Measurements from ENCODE around the gene IGFALS. TPM values are rescaled to one million over a fixed set of nuclear protein-coding genes. Genes with fewer than 3 reads are reported as not detected.
A peak's percentile ranks its signal among the peaks of the same experiment; 100 is the strongest.

IGFALS gene
- total RNA-seq, 4 donors from 2014 or later, result 0.35 TPM; not detected in 3

DNA sequence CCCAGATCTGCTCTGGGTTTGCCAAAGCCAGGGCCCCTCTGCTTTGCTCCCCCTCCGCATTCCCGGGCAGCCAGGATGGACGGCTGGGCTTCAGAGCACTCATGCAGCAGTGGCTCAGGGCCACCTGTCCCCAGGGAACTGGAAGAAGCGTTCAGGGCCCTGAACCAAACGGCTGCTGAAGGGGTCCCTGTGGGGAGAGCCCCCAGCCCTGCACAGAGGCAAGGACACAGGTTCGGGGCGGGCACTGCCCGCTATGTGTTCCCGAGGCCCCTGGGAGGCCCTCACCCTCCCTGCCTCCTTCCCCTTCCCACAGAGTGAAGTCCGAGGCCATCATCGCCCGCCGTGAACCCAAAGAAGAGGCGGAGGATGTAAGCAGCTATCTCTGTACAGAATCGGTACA, 32.6 kb downstream of the IGFALS start:
- Histone ChIP-seq H3K4me3 (no peak overlapping the region), H3K36me3 (peaks cover 0 to 69% (median 0%) of the 10 kb centered on the region in 3 donors), H3K4me1 (peaks cover 0 to 9% (median 3%) of the 10 kb centered on the region in 4 donors), H3K27ac (no peak overlapping the region), H3K27me3 (no peaks in the 10 kb centered on the region), H3K9me3 (no peaks in the 10 kb centered on the region)
- TF ChIP-seq, protein P1, sequence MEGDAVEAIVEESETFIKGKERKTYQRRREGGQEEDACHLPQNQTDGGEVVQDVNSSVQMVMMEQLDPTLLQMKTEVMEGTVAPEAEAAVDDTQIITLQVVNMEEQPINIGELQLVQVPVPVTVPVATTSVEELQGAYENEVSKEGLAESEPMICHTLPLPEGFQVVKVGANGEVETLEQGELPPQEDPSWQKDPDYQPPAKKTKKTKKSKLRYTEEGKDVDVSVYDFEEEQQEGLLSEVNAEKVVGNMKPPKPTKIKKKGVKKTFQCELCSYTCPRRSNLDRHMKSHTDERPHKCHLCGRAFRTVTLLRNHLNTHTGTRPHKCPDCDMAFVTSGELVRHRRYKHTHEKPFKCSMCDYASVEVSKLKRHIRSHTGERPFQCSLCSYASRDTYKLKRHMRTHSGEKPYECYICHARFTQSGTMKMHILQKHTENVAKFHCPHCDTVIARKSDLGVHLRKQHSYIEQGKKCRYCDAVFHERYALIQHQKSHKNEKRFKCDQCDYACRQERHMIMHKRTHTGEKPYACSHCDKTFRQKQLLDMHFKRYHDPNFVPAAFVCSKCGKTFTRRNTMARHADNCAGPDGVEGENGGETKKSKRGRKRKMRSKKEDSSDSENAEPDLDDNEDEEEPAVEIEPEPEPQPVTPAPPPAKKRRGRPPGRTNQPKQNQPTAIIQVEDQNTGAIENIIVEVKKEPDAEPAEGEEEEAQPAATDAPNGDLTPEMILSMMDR (IDR thresholded peaks at IDR 0.05), result no peak
- TF ChIP-seq POLR2A (IDR thresholded peaks at IDR 0.05), result no peak
- DNase-seq, result no peak

DNA sequence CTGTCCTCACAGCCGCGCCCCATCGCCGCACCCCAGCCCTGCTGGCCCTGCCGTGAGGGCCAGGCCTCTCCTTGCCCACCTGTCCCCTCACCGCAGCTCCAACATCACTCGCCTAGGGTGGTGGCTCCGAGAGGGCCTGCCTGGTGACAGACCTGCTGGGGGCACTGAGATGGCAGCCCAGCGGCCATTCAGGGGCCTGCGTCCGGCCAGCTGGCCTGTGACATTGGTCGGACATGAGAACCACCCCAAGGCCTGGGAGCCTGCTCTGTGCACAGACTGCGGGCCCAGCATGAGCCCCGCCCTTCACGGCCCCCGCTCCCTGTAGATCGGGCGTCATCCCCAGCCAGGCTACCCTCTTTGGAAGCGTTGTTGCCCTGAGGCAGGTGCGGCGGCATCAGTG, 34.0 kb downstream of the IGFALS start:
- no peak for TF ChIP-seq POLR2A (IDR thresholded peaks at IDR 0.05)
- TF ChIP-seq, protein P1 (IDR thresholded peaks at IDR 0.05), result no peak
- Histone ChIP-seq H3K9me3 (no peaks in the 10 kb centered on the region), H3K27ac (no peak overlapping the region), H3K4me1 (peaks cover 0 to 9% (median 3%) of the 10 kb centered on the region in 4 donors), H3K4me3 (no peak overlapping the region), H3K36me3 (peaks cover 0 to 59% (median 0%) of the 10 kb centered on the region in 3 donors), H3K27me3 (no peaks in the 10 kb centered on the region)
- peak in 1 of 3 donors; percentile 43 for DNase-seq

DNA sequence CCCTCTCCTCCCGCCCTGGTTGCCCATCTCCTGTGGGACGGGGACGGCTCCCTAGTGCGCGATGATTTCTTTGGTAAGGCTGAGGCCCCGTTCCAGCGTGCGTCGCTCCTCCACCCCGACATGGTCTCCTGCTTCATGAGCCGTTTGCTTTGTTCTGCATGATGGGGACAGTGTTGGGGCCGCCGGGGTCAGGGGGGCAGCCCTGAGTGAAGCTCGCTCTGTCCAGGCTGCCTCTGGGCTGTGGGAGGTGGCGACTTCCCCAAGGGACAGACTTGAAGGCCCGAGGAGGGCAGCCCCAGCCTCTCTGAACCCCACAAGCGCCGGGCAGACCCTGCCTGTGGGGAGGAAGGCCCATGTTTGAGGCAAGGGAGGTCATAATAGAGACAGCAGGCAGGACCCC, 34.6 kb downstream of the IGFALS start:
- H3K27me3 ChIP-seq, result no peaks in the 10 kb centered on the region
- no peak overlapping the region for H3K4me3 ChIP-seq
- TF ChIP-seq POLR2A (IDR thresholded peaks at IDR 0.05), result no peak
- TF ChIP-seq, protein P1 (IDR thresholded peaks at IDR 0.05), result no peak
- DNase-seq, result no peak
- H3K9me3 ChIP-seq, result no peaks in the 10 kb centered on the region
- H3K27ac ChIP-seq, result no peak overlapping the region
- H3K36me3 ChIP-seq, result peaks cover 0 to 53% (median 0%) of the 10 kb centered on the region in 3 donors
- peaks cover 0 to 9% (median 3%) of the 10 kb centered on the region in 4 donors for H3K4me1 ChIP-seq

GRCh38 chr16:1757714-1758461, 35.6 kb downstream of the IGFALS start:
- Histone ChIP-seq H3K4me3 (peak overlapping the region in 2 of 4 donors; percentile 8 to 25), H3K27me3 (no peaks in the 10 kb centered on the region), H3K9me3 (no peaks in the 10 kb centered on the region), H3K4me1 (peaks cover 0 to 9% (median 3%) of the 10 kb centered on the region in 4 donors), H3K36me3 (peaks cover 0 to 47% (median 0%) of the 10 kb centered on the region in 3 donors), H3K27ac (peak overlapping the region in 3 of 4 donors; percentile 51 to 84 (median 68))
- TF ChIP-seq, protein P1 (IDR thresholded peaks at IDR 0.05), result no peak
- peak; percentile 7 to 24 for TF ChIP-seq POLR2A (IDR thresholded peaks at IDR 0.05)
- DNase-seq, result peak in 1 of 3 donors; percentile 70

DNA sequence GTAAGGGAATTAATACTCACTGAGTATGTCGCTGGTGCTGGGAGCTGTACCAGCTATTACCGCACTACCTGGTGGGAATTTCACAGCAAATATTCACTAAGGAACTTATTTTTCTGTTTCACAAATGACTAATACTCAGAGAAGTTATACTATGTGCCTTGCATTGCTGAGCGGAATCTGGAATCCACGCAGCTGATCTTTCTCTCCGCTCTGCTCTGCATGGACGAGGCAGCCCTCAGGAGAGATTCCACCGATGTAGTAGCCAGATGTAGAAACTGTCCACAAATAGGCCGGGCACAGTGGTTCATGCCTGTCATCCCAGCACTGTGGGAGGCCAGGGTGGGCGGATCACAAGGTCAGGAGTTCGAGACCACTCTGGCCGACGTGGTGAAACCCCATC, 39.3 kb downstream of the IGFALS start:
- TF ChIP-seq POLR2A (IDR thresholded peaks at IDR 0.05), result no peak
- TF ChIP-seq, protein P1 (IDR thresholded peaks at IDR 0.05), result no peak
- Histone ChIP-seq H3K27ac (no peak overlapping the region), H3K4me3 (no peak overlapping the region), H3K9me3 (no peaks in the 10 kb centered on the region), H3K4me1 (peaks cover 0 to 9% (median 3%) of the 10 kb centered on the region in 4 donors), H3K27me3 (no peaks in the 10 kb centered on the region), H3K36me3 (peaks cover 0 to 48% (median 0%) of the 10 kb centered on the region in 3 donors)
- DNase-seq, result no peak

Data from Peyer's patch (tissue), 4 donors.